GM19463 (cell line): ENCODE results near the gene COX7A2L.
"Not testable (repeated sequence)": the region's sequence is repeated elsewhere in the genome, so short reads cannot be mapped to it uniquely, and the experiment has no call there.

ENCODE experiments used
- ATAC-seq: cut with Tn5 transposase; IDR thresholded peaks from one replicate; pipeline ENCODE4 v1.9.1; 2021; ENCODE audit warnings: mild to moderate bottlenecking, moderate library complexity; ENCODE audit not compliant: unreplicated experiment

Gene COX7A2L

GRCh38 chr2:42360890-42361727 is at the start of gene COX7A2L:
Gene COX7A2L (minus strand): TSS chr2:42361217. CDS start chr2:42361161, 56 bp downstream.
- peak; percentile 88 for ATAC-seq

DNA sequence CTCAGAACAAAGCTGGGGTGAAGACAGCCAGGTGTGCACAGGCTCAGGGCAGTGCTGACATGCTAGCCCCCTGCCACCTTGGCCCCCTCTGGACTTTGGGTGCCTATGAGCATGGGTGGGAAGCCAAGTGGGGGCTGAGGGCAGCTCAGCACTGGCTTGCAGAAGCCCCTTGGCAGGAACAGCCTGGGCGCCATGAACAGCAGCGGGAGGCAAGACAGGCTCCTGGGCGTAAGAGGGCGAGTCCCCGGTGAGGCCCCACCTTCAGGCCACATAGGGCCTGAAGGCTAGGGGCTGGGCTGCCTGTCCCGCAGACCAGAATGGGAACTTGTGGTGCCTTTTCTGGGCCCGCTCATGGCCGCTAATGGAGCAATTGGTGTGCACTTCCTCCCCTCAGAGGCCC is 47.0 kb upstream of the COX7A2L start:
- ATAC-seq, result no peak

GRCh38 chr2:42407476-42407875 is 46.5 kb upstream of the COX7A2L start:
- no peak for ATAC-seq

DNA sequence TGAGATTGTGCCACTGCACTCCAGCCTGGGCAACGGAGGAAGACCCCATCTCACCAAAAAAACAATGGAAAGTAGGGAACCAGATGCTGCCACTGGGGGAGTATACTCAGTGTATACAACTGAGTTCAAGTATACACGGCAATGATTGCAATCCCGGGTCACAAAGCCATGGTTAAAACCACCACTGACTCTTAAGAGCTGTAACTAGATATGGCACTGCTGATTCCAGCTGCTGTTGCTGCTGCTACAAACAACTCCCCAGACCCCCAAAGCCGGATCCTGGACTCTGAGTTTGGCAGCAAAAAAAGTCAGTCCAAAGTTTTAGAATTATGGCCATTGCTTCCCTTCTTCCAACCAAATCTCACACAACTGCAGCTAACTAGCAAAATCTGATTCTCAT is 43.7 kb upstream of the COX7A2L start:
- no peak for ATAC-seq

DNA sequence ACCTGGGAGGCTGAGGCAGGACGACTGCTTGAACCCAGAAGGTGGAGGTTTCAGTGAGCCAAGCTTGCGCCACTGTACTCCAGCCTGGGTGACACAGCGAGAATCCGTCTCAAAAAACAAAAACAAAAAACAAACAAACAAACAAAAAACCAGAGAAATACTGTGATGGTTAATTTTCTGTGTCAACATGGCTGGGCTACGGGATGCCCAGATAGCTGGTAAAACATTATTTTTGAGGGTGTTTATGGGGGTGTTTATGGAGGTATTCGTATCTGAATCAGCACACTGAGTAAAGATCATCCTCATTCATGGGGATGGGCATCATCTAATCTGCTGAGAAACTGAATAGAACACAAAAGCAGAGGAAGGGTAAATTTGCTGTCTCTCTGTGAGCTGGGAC is 40.8 kb upstream of the COX7A2L start:
- no peak for ATAC-seq

DNA sequence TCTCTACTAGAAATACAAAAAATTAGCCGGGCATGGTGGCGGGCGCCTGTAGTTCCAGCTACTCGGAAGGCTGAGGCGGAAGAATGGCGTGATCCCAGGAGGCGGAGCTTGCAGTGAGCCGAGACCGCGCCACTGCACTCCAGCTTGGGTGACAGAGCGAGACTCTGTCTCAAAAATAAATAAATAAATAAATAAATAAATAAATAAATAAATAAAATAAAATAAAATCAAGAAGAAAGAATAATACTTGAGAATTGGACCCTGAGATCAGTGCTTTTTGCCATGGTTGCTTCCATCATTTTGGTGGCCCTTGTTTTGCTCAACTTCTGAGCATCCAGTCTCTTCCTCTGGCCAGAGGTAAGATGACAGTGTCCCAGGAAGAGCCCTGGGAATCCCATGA is 37.0 kb upstream of the COX7A2L start:
- not testable (repeated sequence) for ATAC-seq

DNA sequence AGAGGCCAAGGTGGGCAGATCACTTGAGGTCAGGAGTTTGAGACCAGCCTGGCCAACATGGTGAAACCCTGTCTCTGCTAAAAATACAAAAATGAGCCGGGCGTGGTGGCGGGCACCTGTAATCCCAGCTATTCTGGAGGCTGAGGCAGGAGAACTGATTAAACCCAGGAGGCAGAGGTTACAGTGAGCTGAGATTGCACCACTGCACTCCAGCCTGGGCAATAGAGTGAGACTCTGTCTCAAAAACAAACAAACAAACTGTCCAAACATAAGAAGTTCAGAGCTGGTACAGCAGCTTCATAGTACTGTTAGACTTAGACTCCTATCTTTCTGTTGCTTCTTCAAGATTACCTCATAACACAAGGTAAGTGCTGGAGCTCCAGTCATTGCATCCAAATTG is 32.3 kb upstream of the COX7A2L start:
- ATAC-seq, result not testable (repeated sequence)

DNA sequence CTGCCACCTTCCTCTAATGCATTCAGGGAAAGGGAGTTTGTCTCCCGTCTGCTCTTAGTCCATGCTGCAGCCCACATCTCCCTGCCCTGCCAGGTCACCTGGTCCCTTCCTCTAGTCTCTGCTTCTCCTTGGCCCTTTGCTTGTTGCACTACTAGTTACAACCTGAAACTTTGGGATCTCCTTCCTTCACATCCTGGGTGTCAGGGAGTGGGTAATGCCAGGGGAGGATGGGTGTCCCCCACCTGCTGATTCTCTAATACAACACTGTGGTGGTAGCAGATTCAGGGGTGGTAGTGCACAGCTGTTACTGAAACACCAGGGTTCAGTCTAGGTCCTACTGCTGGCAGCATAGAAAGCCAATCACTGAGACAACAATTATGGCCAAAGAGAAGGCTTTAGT is 31.2 kb upstream of the COX7A2L start:
- ATAC-seq, result no peak

GRCh38 chr2:42390401-42390969 is 29.5 kb upstream of the COX7A2L start:
- no peak for ATAC-seq

GRCh38 chr2:42386682-42387081 is 25.7 kb upstream of the COX7A2L start:
- ATAC-seq, result no peak

DNA sequence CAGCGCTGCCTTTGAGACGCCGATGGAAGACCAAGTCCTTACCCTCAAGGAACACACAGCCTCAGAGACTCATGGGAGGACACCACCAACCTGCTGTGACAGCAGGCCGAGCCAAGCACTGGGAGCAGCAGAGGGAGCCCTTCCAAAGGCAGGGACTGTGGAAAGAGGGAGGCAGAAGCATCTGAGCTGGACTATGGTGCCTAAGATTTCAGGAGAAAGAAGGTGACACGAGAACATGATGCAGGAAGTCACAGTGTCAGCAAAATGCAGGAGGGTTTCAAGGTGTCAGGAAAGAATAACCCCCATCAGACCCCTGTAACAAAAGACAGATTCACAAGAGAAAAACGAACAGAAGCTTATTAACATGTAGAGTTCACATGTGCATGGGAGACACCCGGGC is 24.2 kb upstream of the COX7A2L start:
- no peak for ATAC-seq

DNA sequence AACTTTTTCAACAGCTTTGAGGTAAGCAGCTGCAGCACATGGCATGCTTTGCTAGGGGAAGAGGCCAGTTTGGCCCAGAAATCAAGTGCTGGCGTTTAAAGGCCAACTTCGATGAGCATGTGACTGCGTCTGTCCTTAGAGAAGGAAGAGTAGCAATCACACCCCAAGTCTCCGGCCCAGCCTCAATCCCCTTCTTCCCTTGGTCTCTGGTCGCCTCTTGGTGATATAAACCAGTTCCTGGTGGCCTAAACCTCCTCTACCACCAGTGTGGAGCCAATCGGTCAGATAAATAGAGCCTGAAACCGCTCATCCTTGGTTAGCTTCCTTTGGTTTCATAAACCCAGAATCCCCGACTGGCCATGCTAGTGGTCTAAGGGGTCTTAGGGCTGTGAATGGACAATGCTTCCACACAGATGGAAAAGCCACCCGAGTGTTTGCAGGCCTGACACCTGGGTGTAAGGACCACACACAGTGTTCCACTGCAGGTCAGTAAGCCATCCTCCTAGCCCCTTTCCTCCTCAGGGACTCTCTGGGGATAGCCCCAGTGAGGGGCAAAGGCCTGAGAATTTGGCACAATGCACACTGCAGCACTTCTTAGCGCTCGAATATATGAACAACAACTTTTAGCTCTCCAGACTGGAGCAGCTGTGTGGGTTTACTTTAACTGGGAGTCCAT is 23.0 kb upstream of the COX7A2L start:
- ATAC-seq, result no peak

DNA sequence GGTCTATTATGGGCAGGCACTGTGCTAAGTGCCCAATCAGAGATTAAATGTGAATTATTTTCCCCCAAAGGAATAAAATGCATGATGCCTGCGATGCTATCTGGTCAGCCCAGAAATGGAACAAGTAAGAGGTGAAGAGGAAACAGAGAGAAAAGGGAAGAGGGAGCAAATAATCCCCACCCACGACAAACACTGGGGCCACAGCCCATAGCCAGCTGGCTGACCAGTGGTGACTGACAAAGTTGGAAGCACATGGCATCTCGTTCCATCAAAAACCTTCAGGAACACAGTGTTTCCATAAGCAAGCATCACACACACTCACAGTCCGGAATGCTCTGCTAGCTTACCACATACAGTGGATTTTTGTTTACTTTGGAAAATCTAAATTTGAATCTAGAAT is 21.1 kb upstream of the COX7A2L start:
- ATAC-seq, result no peak

DNA sequence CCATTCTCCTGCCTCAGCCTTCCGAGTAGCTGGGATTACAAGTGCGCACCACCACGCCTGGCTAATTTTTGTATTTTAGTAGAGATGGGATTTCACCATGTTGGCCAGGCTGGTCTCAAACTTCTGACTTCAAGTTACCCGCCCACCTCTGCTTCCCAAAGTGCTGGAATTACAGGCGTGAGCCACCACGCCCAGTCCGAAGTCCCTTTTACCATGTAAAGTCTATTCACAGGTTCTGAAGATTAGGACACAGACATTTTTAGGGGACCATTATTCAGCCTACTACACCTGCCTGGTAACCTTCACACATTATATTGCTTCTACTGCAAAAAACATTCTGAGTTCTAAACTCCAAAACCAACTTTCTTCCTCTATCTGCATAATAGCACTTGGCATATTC is 19.0 kb upstream of the COX7A2L start:
- ATAC-seq, result not testable (repeated sequence)

GRCh38 chr2:42378415-42378814 is 17.4 kb upstream of the COX7A2L start:
- no peak for ATAC-seq

- ATAC-seq, result no peak
These were observed 15.7 kb upstream of the COX7A2L start for GRCh38 chr2:42376758-42377157.

DNA sequence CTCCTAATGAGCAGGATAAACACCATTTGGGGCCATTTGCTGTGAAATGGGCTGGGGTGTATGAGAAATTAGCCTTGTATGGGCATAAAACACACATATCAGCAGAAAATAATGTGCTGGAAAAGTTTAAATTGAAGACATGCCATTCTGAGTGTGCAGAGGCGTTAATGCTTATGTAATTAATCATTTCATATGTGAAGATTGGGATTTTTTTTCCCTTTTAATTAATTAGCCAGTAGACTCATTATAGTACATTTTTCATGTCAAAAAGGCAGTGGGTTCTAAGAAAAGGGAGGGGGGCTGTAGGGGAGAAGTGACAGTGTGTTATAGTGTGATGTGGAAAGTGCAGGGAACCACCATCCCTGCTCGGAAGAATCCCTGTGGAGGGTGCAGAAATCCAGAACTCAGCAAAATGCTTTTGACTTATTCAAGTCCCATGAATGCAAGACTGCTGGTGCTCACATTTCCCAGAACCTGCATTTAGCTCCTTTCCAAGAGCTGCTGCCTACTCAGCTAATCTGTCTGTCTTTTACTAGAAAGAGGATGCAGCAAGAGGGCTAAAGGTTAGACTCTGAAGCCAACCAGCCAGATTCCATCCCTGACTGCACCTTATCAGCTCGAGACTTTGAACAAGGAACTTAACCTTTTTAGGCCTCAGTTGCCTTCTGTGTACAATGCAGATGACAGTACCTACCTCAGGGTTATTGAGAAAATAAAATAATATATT is 11.6 kb upstream of the COX7A2L start:
- no peak for ATAC-seq

DNA sequence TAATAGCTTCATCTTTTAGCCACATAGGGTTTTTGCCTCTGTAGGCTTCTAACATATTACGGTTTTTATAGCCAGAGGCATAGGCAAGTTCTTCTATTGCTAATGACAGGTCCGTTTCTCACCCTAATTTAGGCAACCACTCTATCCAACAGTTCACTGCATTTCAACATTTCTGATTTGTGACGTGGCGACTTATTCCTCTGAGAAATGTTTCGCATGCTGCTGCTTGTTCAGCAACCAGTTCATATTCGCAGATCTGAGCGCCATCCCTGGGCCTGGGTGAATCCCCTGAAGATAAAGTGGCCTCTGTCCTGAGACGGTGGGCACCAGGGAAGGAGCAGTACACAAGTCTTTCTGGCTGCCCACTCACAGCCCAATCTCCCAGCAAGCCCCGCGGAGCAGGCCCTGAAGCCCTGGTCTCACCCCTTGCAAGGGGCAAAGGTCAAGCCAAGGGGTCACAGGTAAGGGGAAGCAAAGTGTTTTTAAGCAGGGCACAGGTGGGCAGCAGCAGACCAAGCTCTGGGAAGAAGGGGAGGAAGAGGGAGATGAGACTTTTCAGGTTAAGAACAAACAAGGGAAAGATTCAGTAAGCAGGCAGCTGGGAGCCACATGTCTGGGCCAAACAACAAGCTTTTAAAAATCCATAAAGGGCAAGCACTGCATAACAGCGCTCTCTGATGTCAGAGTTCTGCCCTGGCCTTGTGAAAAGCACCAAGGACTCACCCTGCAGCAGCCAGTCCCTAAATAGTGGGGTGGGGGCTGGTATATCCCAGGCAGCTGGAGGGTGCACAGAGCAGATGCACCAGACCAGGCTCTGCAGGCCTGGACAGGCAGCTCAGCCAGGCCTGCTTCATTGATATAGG is 10.8 kb upstream of the COX7A2L start:
- ATAC-seq, result no peak

DNA sequence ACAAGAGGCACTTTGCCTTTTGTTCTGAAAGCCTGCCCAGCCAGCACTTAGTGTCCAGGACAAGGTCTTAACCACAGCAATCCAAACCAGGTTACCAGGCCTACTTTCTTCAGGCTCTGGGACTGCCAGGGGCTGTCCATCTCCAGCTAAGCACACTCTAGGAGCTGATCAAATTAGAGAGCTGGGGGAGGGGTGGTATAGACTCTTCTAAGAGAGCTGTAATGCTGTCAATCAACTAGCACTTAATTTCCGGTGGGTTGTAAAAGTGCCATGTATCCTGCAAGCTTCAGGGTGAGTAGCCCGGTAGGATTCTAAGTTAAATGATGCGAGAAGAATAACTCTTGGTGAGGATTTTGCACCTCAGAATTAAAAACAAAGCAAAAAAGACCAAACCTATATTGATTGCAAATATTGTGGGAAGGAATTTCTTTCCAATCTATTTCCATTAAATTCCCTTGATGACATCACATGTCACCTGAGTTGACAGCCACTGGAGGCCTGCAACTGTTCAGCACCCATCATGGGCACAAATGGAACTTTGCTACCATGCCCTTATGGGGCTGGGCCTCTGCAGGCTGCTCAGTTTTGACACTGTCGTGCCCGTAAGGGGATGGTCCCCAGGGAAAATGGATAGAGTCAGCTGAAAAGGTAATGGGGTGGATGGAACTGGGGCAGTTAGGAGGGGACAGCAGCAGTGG is 8.7 kb upstream of the COX7A2L start:
- no peak for ATAC-seq
